ENCODE data around the gene CSRP2.

- TF ChIP-seq CTCF (IDR thresholded peaks at IDR 0.05; ENCODE audit: low read depth, low read length, poor library complexity, severe bottlenecking) (no peak), EZH2phosphoT487 (IDR thresholded peaks at IDR 0.05; ENCODE audit: borderline replicate concordance, low read length) (no peak)
These were observed 20.7 kb upstream of the CSRP2 start for GRCh38 chr12:76899522-76899921.
